Liver (tissue), 9 donors: Measurements from ENCODE around the gene PCF11. TPM values are rescaled to one million over a fixed set of nuclear protein-coding genes. Genes with fewer than 3 reads are reported as not detected.

Experiments
- DNase-seq: peaks from one replicate; pipeline ENCODE4 v3.0.0-alpha.2; 2017; ENCODE audit warnings: low spot score
- H3K27ac ChIP-seq, 2 donors: one replicate each; pipeline ENCODE4 v1.7.0; 2013; ENCODE audit warnings: inconsistent platforms in 2 of 2, low read length in 2 of 2, control low read depth in 1 of 2, low read depth in 1 of 2, mild to moderate bottlenecking in 1 of 2
- H3K27me3 ChIP-seq, 4 donors: one replicate each; pipeline versions ENCODE4 v1.6.1 to v1.7.0; 2013; ENCODE audit warnings: low read length in 3 of 4, inconsistent platforms in 1 of 4, mild to moderate bottlenecking in 1 of 4, moderate library complexity in 1 of 4; ENCODE audit not compliant: control insufficient read depth in 4 of 4, insufficient read depth in 4 of 4
- H3K36me3 ChIP-seq, 4 donors: one replicate each; pipeline versions ENCODE4 v1.6.1 to v1.7.0; 2013; ENCODE audit warnings: low read length in 3 of 4, mild to moderate bottlenecking in 3 of 4, low read depth in 1 of 4, moderate library complexity in 1 of 4; ENCODE audit not compliant: control insufficient read depth in 4 of 4, insufficient read depth in 3 of 4
- H3K4me1 ChIP-seq, 4 donors: one replicate each; pipeline versions ENCODE4 v1.6.1 to v1.7.0; 2013; ENCODE audit warnings: low read length in 3 of 4, mild to moderate bottlenecking in 3 of 4, moderate library complexity in 1 of 4; ENCODE audit not compliant: control insufficient read depth in 4 of 4, insufficient read depth in 4 of 4
- H3K4me3 ChIP-seq, 3 donors: one replicate each; pipeline versions ENCODE4 v1.6.1 to v1.7.0; 2013; ENCODE audit warnings: low read length in 3 of 3, control low read depth in 1 of 3, low read depth in 1 of 3, mild to moderate bottlenecking in 1 of 3
- H3K9ac ChIP-seq, 2 donors: one replicate each; pipeline ENCODE4 v1.7.0; 2013; ENCODE audit warnings: low read length in 2 of 2, mild to moderate bottlenecking in 2 of 2, moderate library complexity in 2 of 2, control low read depth in 1 of 2, low read depth in 1 of 2
- H3K9me3 ChIP-seq, 4 donors: one replicate each; pipeline versions ENCODE4 v1.6.1 to v1.7.0; 2013; ENCODE audit warnings: low read length in 3 of 4; ENCODE audit not compliant: control insufficient read depth in 4 of 4
- EGR1 ChIP-seq, 2 donors: IDR thresholded peaks; 2 replicates each; pipeline ENCODE4 v1.6.1; 2016 to 2018; ENCODE audit warnings: antibody characterized with exemption in 2 of 2, low read depth in 2 of 2
- FOXA1 ChIP-seq: IDR thresholded peaks from 2 replicates; pipeline ENCODE4 v1.6.1; 2016; ENCODE audit warnings: antibody characterized with exemption
- FOXA2 ChIP-seq: IDR thresholded peaks from 2 replicates; pipeline ENCODE4 v1.6.1; 2016; ENCODE audit warnings: antibody characterized with exemption
- GABPA ChIP-seq, 2 donors: IDR thresholded peaks in 1 of 2; conservative IDR thresholded peaks in 1 of 2; 2 replicates each; pipeline ENCODE4 v1.6.1; 2016; ENCODE audit warnings: antibody characterized with exemption in 2 of 2, mild to moderate bottlenecking in 1 of 2, moderate library complexity in 1 of 2
- HNF4A ChIP-seq, 2 donors: conservative IDR thresholded peaks; 2 replicates each; pipeline ENCODE4 v1.6.1; 2016; ENCODE audit warnings: antibody characterized with exemption in 2 of 2, mild to moderate bottlenecking in 2 of 2
- HNF4G ChIP-seq: IDR thresholded peaks from 2 replicates; pipeline ENCODE4 v1.6.1; 2016; ENCODE audit warnings: antibody characterized with exemption
- JUND ChIP-seq, 2 donors: IDR thresholded peaks; 2 replicates each; pipeline ENCODE4 v1.6.1; 2016; ENCODE audit warnings: antibody characterized with exemption in 2 of 2
- NR2F2 ChIP-seq: IDR thresholded peaks from 2 replicates; pipeline ENCODE4 v1.6.1; 2016; ENCODE audit warnings: antibody characterized with exemption
- RAD21 ChIP-seq, 2 donors: IDR thresholded peaks; 2 replicates each; pipeline ENCODE4 v1.6.1; 2016; ENCODE audit warnings: antibody characterized with exemption in 2 of 2, mild to moderate bottlenecking in 2 of 2
- RXRA ChIP-seq, 2 donors: IDR thresholded peaks; 2 replicates each; pipeline ENCODE4 v1.6.1; 2017 to 2018; ENCODE audit warnings: antibody characterized with exemption in 2 of 2, mild to moderate bottlenecking in 1 of 2
- SP1 ChIP-seq: IDR thresholded peaks from 2 replicates; pipeline ENCODE4 v1.6.1; 2018; ENCODE audit warnings: antibody characterized with exemption, mild to moderate bottlenecking
- TAF1 ChIP-seq: conservative IDR thresholded peaks from 2 replicates; pipeline ENCODE4 v1.6.1; 2016; ENCODE audit warnings: antibody characterized with exemption, mild to moderate bottlenecking
- YY1 ChIP-seq: IDR thresholded peaks from 2 replicates; pipeline ENCODE4 v1.6.1; 2016; ENCODE audit warnings: antibody characterized with exemption, mild to moderate bottlenecking
- WGBS: extraction: QIAGEN DNeasy Blood & Tissue Kit; methylation state at CpG from one replicate; pipeline ENCODE4 v1.1.7; 2013; 5-methylcytosine and 5-hydroxymethylcytosine counted together
- polyA plus RNA-seq, 2 donors: library from polyadenylated mRNA; stranded (reverse) in 1 of 2; unstranded in 1 of 2; fragments of 200-250 nt in 1 of 2; fragments of >200 nt in 1 of 2; fragmentation: Nextera tagmentation in 1 of 2; extraction: Ambion mirVana in 1 of 2; gene quantifications; one replicate each; pipeline versions ENCODE4 v1.2.1 to v1.2.3, GENCODE V29; 2013 to 2015
- total RNA-seq, 2 donors: library from RNA; depleted of rRNA; stranded (reverse); fragments of >200 nt; gene quantifications; one replicate each; pipeline ENCODE4 v1.2.3, GENCODE V29; 2014
- TF ChIP-seq, protein P1 (sequence below): fragments of 150-350 bp; IDR thresholded peaks from 2 replicates; pipeline ENCODE4 v1.5.1; 2017; ENCODE audit warnings: improper control_type of control experiment, low read depth, low read length; ENCODE audit not compliant: missing input control
- TF ChIP-seq, protein P2 (sequence below): IDR thresholded peaks from 2 replicates; pipeline ENCODE4 v1.6.1; 2016; ENCODE audit warnings: antibody characterized with exemption, mild to moderate bottlenecking
- TF ChIP-seq, protein P3 (sequence below): IDR thresholded peaks from 2 replicates; pipeline ENCODE4 v1.6.1; 2016; ENCODE audit warnings: antibody characterized with exemption
- TF ChIP-seq, protein P4 (sequence below): IDR thresholded peaks from 2 replicates; pipeline ENCODE4 v1.6.1; 2016; ENCODE audit warnings: antibody characterized with exemption
- TF ChIP-seq, protein P5 (sequence below): IDR thresholded peaks from 2 replicates; pipeline ENCODE4 v1.6.1; 2016; ENCODE audit warnings: antibody characterized with exemption
- donor health status: healthy.
- donor health status: healthy.
- donor health status: healthy.
- donor health status: healthy.
- donor health status: healthy.

Gene PCF11
- total and polyA plus RNA-seq, 4 donors = 5.9 to 39.7 (median 19.0) TPM

DNA sequence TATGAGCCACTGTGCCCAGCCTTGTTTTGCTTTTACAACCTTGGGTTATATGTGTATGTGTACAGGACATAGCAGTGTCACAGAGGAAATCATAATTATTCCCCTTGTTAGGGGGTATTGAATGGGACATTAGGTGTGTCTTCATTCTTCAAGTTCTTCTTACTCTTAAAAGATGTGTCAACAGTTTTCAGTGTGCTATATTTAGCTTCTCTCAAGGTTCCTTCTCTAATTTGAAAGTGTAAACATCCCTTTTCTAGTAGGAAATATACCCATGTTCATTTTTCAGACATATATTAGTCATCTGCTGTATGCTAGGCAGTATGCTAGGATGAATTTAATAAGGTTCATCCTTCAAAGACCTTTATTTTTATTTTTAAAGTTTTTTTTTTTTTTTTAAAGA lies 17.1 kb downstream of the PCF11 start (continued):
- TF ChIP-seq, protein P1, sequence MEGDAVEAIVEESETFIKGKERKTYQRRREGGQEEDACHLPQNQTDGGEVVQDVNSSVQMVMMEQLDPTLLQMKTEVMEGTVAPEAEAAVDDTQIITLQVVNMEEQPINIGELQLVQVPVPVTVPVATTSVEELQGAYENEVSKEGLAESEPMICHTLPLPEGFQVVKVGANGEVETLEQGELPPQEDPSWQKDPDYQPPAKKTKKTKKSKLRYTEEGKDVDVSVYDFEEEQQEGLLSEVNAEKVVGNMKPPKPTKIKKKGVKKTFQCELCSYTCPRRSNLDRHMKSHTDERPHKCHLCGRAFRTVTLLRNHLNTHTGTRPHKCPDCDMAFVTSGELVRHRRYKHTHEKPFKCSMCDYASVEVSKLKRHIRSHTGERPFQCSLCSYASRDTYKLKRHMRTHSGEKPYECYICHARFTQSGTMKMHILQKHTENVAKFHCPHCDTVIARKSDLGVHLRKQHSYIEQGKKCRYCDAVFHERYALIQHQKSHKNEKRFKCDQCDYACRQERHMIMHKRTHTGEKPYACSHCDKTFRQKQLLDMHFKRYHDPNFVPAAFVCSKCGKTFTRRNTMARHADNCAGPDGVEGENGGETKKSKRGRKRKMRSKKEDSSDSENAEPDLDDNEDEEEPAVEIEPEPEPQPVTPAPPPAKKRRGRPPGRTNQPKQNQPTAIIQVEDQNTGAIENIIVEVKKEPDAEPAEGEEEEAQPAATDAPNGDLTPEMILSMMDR = no peak
- TF ChIP-seq JUND (IDR thresholded peaks at IDR 0.05) = no peak
- no peak for TF ChIP-seq NR2F2

DNA sequence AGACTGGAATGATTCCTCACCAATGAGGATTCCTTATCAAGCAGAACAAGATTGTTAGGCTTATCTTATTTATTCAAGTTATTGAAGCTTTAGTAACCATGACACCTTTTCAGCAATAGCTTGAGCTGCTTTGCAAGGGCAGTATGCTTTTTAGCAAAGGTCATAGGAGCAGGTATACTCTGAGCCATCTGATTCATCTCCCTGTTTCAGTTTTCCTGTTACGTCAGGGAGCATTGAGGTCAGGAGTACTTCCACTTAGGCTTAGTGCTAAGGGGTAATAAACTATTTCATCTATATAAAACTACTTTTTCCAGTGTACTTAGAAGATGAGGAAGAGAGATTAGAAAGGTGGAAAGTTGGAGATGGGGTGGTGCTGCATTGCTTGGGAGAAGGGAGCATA lies 18.9 kb downstream of the PCF11 start:
- Histone ChIP-seq H3K9me3 (no peaks in the 10 kb centered on the region), H3K9ac (no peak overlapping the region), H3K27ac (no peak overlapping the region), H3K27me3 (no peaks in the 10 kb centered on the region), H3K36me3 (peaks cover 9 to 40% (median 30%) of the 10 kb centered on the region in 4 donors), H3K4me3 (no peak overlapping the region), H3K4me1 (peaks cover 5 to 9% (median 7%) of the 10 kb centered on the region in 4 donors)
- 66% methylated on average over 1 of the region's 1 CpG for WGBS
- no peak for DNase-seq
- TF ChIP-seq, protein P2, sequence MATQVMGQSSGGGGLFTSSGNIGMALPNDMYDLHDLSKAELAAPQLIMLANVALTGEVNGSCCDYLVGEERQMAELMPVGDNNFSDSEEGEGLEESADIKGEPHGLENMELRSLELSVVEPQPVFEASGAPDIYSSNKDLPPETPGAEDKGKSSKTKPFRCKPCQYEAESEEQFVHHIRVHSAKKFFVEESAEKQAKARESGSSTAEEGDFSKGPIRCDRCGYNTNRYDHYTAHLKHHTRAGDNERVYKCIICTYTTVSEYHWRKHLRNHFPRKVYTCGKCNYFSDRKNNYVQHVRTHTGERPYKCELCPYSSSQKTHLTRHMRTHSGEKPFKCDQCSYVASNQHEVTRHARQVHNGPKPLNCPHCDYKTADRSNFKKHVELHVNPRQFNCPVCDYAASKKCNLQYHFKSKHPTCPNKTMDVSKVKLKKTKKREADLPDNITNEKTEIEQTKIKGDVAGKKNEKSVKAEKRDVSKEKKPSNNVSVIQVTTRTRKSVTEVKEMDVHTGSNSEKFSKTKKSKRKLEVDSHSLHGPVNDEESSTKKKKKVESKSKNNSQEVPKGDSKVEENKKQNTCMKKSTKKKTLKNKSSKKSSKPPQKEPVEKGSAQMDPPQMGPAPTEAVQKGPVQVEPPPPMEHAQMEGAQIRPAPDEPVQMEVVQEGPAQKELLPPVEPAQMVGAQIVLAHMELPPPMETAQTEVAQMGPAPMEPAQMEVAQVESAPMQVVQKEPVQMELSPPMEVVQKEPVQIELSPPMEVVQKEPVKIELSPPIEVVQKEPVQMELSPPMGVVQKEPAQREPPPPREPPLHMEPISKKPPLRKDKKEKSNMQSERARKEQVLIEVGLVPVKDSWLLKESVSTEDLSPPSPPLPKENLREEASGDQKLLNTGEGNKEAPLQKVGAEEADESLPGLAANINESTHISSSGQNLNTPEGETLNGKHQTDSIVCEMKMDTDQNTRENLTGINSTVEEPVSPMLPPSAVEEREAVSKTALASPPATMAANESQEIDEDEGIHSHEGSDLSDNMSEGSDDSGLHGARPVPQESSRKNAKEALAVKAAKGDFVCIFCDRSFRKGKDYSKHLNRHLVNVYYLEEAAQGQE = no peak
- TF ChIP-seq HNF4G (no peak), SP1 (no peak), GABPA (IDR thresholded peaks at IDR 0.05 in 1 of 2, conservative IDR thresholded peaks at IDR 0.05 in 1 of 2) (no peak), NR2F2 (no peak), YY1 (no peak), EGR1 (IDR thresholded peaks at IDR 0.05; ENCODE audit: low read depth in 2 of 2) (no peak), RAD21 (IDR thresholded peaks at IDR 0.05) (no peak), FOXA2 (no peak), TAF1 (no peak), FOXA1 (no peak), HNF4A (conservative IDR thresholded peaks at IDR 0.05) (no peak), JUND (IDR thresholded peaks at IDR 0.05) (no peak), RXRA (IDR thresholded peaks at IDR 0.05) (no peak)
- TF ChIP-seq, protein P3, sequence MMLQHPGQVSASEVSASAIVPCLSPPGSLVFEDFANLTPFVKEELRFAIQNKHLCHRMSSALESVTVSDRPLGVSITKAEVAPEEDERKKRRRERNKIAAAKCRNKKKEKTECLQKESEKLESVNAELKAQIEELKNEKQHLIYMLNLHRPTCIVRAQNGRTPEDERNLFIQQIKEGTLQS = no peak
- TF ChIP-seq, protein P4, sequence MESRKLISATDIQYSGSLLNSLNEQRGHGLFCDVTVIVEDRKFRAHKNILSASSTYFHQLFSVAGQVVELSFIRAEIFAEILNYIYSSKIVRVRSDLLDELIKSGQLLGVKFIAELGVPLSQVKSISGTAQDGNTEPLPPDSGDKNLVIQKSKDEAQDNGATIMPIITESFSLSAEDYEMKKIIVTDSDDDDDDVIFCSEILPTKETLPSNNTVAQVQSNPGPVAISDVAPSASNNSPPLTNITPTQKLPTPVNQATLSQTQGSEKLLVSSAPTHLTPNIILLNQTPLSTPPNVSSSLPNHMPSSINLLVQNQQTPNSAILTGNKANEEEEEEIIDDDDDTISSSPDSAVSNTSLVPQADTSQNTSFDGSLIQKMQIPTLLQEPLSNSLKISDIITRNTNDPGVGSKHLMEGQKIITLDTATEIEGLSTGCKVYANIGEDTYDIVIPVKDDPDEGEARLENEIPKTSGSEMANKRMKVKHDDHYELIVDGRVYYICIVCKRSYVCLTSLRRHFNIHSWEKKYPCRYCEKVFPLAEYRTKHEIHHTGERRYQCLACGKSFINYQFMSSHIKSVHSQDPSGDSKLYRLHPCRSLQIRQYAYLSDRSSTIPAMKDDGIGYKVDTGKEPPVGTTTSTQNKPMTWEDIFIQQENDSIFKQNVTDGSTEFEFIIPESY = no peak
- TF ChIP-seq, protein P5, sequence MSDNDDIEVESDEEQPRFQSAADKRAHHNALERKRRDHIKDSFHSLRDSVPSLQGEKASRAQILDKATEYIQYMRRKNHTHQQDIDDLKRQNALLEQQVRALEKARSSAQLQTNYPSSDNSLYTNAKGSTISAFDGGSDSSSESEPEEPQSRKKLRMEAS = no peak
- TF ChIP-seq, protein P1 = no peak
